NT2/D1 (cell line): ENCODE data around the gene TMEM43.

Experiments
- DNase-seq: peaks from one replicate; pipeline ENCODE4 v3.0.0-alpha.2; 2011; ENCODE audit warnings: low read depth, low spot score
- H3K27me3 ChIP-seq: 2 replicates; pipeline ENCODE4 v1.6.0; 2011; ENCODE audit warnings: mild to moderate bottlenecking; ENCODE audit not compliant: insufficient read length, insufficient read depth
- H3K36me3 ChIP-seq: 2 replicates; pipeline ENCODE4 v1.6.1; 2011; ENCODE audit warnings: mild to moderate bottlenecking, low read length, mixed read lengths; ENCODE audit not compliant: insufficient read depth, insufficient read length
- H3K4me1 ChIP-seq: 2 replicates; pipeline ENCODE4 v1.5.1; 2011; ENCODE audit not compliant: insufficient read depth, insufficient read length
- H3K4me3 ChIP-seq: 2 replicates; pipeline ENCODE4 v1.5.1; 2011; ENCODE audit warnings: low read depth; ENCODE audit not compliant: insufficient read length
- H3K9ac ChIP-seq: 2 replicates; pipeline ENCODE4 v1.6.0; 2011; ENCODE audit warnings: low read depth; ENCODE audit not compliant: insufficient read length
- H3K9me3 ChIP-seq: 2 replicates; pipeline ENCODE4 v1.5.1; 2011; ENCODE audit warnings: mild to moderate bottlenecking, low read length; ENCODE audit not compliant: insufficient read depth
- SUZ12 ChIP-seq: IDR thresholded peaks from 2 replicates; pipeline ENCODE4 v1.6.1; 2011; ENCODE audit not compliant: insufficient read length, insufficient read depth; ENCODE audit errors: extremely low read depth
- YY1 ChIP-seq: IDR thresholded peaks from 2 replicates; pipeline ENCODE4 v1.6.1; 2011; ENCODE audit not compliant: insufficient read length, insufficient read depth
- ZNF274 ChIP-seq: IDR thresholded peaks from 2 replicates; pipeline ENCODE4 v1.6.1; 2011; ENCODE audit warnings: mild to moderate bottlenecking, low read depth, low read length

The TMEM43 gene

GRCh38 chr3:14134291-14134690 lies 9.4 kb downstream of the TMEM43 start:
- TF ChIP-seq YY1 (no peak), ZNF274 (no peak), SUZ12 (no peak)

GRCh38 chr3:14135581-14135980 lies 10.7 kb downstream of the TMEM43 start:
- no peak overlapping the region for H3K4me3 ChIP-seq
- H3K4me1 ChIP-seq = no peaks in the 10 kb centered on the region
- H3K9me3 ChIP-seq = no peaks in the 10 kb centered on the region
- TF ChIP-seq ZNF274 (no peak), YY1 (no peak), SUZ12 (no peak)
- no peak overlapping the region for H3K9ac ChIP-seq
- H3K27me3 ChIP-seq = no peaks in the 10 kb centered on the region
- H3K36me3 ChIP-seq = peaks cover 100% of the 10 kb centered on the region
- DNase-seq = no peak

More at GRCh38 chr3:14134291-14134690, 9.4 kb downstream of the TMEM43 start:
- Histone ChIP-seq H3K9ac (no peak overlapping the region), H3K4me3 (no peak overlapping the region), H3K9me3 (no peaks in the 10 kb centered on the region), H3K4me1 (no peaks in the 10 kb centered on the region), H3K36me3 (peaks cover 100% of the 10 kb centered on the region), H3K27me3 (no peaks in the 10 kb centered on the region)
- no peak for DNase-seq

- Histone ChIP-seq H3K9ac (no peak overlapping the region), H3K4me3 (no peak overlapping the region), H3K9me3 (no peaks in the 10 kb centered on the region), H3K36me3 (peaks cover 100% of the 10 kb centered on the region), H3K4me1 (no peaks in the 10 kb centered on the region), H3K27me3 (no peaks in the 10 kb centered on the region)
- no peak for DNase-seq
- TF ChIP-seq SUZ12 (no peak), YY1 (no peak), ZNF274 (no peak)
These were observed 12.2 kb downstream of the TMEM43 start for GRCh38 chr3:14137004-14137403.

GRCh38 chr3:14137445-14137844 lies 12.6 kb downstream of the TMEM43 start:
- Histone ChIP-seq H3K36me3 (peaks cover 99% of the 10 kb centered on the region), H3K9ac (no peak overlapping the region), H3K27me3 (no peaks in the 10 kb centered on the region), H3K4me3 (no peak overlapping the region), H3K4me1 (no peaks in the 10 kb centered on the region), H3K9me3 (no peaks in the 10 kb centered on the region)
- TF ChIP-seq SUZ12 = no peak
- DNase-seq = no peak

GRCh38 chr3:14138109-14138877 lies 13.4 kb downstream of the TMEM43 start:
- Histone ChIP-seq H3K4me1 (no peaks in the 10 kb centered on the region), H3K36me3 (peaks cover 96% of the 10 kb centered on the region), H3K27me3 (no peaks in the 10 kb centered on the region), H3K9ac (no peak overlapping the region), H3K4me3 (no peak overlapping the region), H3K9me3 (no peaks in the 10 kb centered on the region)
- TF ChIP-seq YY1 (no peak), SUZ12 (no peak), ZNF274 (no peak)
- no peak for DNase-seq

- Histone ChIP-seq H3K27me3 (no peaks in the 10 kb centered on the region), H3K36me3 (peaks cover 88% of the 10 kb centered on the region)
- TF ChIP-seq ZNF274 = no peak
- no peak for TF ChIP-seq SUZ12
- TF ChIP-seq YY1 = no peak
These were observed 14.2 kb downstream of the TMEM43 start for GRCh38 chr3:14138878-14139655.

GRCh38 chr3:14139771-14140170 lies 14.9 kb downstream of the TMEM43 start:
- H3K4me3 ChIP-seq = no peak overlapping the region
- no peaks in the 10 kb centered on the region for H3K27me3 ChIP-seq
- no peak overlapping the region for H3K9ac ChIP-seq
- no peak for DNase-seq
- peaks cover 81% of the 10 kb centered on the region for H3K36me3 ChIP-seq
- no peak for TF ChIP-seq ZNF274
- H3K4me1 ChIP-seq = peaks cover 6% of the 10 kb centered on the region
- H3K9me3 ChIP-seq = no peaks in the 10 kb centered on the region

More at GRCh38 chr3:14138878-14139655, 14.2 kb downstream of the TMEM43 start:
- Histone ChIP-seq H3K4me3 (no peak overlapping the region), H3K9me3 (no peaks in the 10 kb centered on the region), H3K4me1 (peaks cover 3% of the 10 kb centered on the region), H3K9ac (no peak overlapping the region)
- no peak for DNase-seq
